Activated T-helper 1 cell treated with Interleukin-2 at 50 U/mL for 16 hours (primary cell): ENCODE data around the gene ZNF652.
"Not testable (repeated sequence)": the region's sequence is repeated elsewhere in the genome, so short reads cannot be mapped to it uniquely, and the experiment has no call there.

Source experiments
- DNase-seq: peaks from one replicate; pipeline ENCODE4 v3.0.0-alpha.2; 2020; ENCODE audit warnings: low read depth

The ZNF652 gene

GRCh38 chr17:49386373-49386772 is 24.3 kb upstream of the ZNF652 start:
- no peak for DNase-seq

GRCh38 chr17:49384951-49385350 is 22.9 kb upstream of the ZNF652 start:
- no peak for DNase-seq

GRCh38 chr17:49383060-49383459 is 21.0 kb upstream of the ZNF652 start:
- no peak for DNase-seq

GRCh38 chr17:49382556-49382955 is 20.5 kb upstream of the ZNF652 start:
- no peak for DNase-seq

GRCh38 chr17:49381793-49382192 is 19.7 kb upstream of the ZNF652 start:
- no peak for DNase-seq

GRCh38 chr17:49381033-49381432 is 19.0 kb upstream of the ZNF652 start:
- DNase-seq = no peak

- DNase-seq = no peak
These were observed 17.9 kb upstream of the ZNF652 start for GRCh38 chr17:49379926-49380325.

- DNase-seq = no peak
These were observed 16.3 kb upstream of the ZNF652 start for GRCh38 chr17:49378311-49378710.

- no peak for DNase-seq
These were observed 13.5 kb upstream of the ZNF652 start for GRCh38 chr17:49375544-49375943.

GRCh38 chr17:49373115-49373514 is 11.1 kb upstream of the ZNF652 start:
- DNase-seq = no peak

GRCh38 chr17:49372425-49372824 is 10.4 kb upstream of the ZNF652 start:
- no peak for DNase-seq

GRCh38 chr17:49370971-49371834 is 9.2 kb upstream of the ZNF652 start:
- DNase-seq = no peak

GRCh38 chr17:49369760-49370159 is 7.7 kb upstream of the ZNF652 start:
- DNase-seq = no peak

GRCh38 chr17:49369089-49369488 is 7.0 kb upstream of the ZNF652 start:
- no peak for DNase-seq

GRCh38 chr17:49365667-49366066 is 3.6 kb upstream of the ZNF652 start:
- no peak for DNase-seq

GRCh38 chr17:49365126-49365525 is 3.1 kb upstream of the ZNF652 start:
- not testable (repeated sequence) for DNase-seq

GRCh38 chr17:49364119-49364518 is 2.1 kb upstream of the ZNF652 start:
- no peak for DNase-seq

- DNase-seq = no peak
These were observed 1.2 kb upstream of the ZNF652 start for GRCh38 chr17:49363251-49363650.

- DNase-seq = no peak
These were observed 670 bp upstream of the ZNF652 start for GRCh38 chr17:49362723-49363117.

- DNase-seq = peak; percentile 76
These were observed 735 bp downstream of the ZNF652 start for GRCh38 chr17:49361129-49361901.

- DNase-seq = no peak
These were observed 1.3 kb downstream of the ZNF652 start for GRCh38 chr17:49360796-49361128.

GRCh38 chr17:49359990-49360795 is 1.9 kb downstream of the ZNF652 start:
- DNase-seq = no peak
